Esophagus (tissue), 2 donors: Measurements from ENCODE around the gene RAB11FIP5. TPM values are rescaled to one million over a fixed set of nuclear protein-coding genes. Genes with fewer than 3 reads are reported as not detected.

Experiments
- H3K27ac ChIP-seq, 2 donors: one replicate each; pipeline ENCODE4 v1.5.1; 2013; ENCODE audit warnings: low read depth in 2 of 2, mild to moderate bottlenecking in 2 of 2, inconsistent platforms in 1 of 2, low read length in 1 of 2, moderate library complexity in 1 of 2
- H3K27me3 ChIP-seq, 2 donors: one replicate each; pipeline ENCODE4 v1.6.1; 2013; ENCODE audit warnings: low read length in 2 of 2, control low read depth in 1 of 2, mild to moderate bottlenecking in 1 of 2; ENCODE audit not compliant: insufficient read depth in 2 of 2, control insufficient read depth in 1 of 2
- H3K36me3 ChIP-seq, 2 donors: one replicate each; pipeline ENCODE4 v1.6.1; 2013; ENCODE audit warnings: low read length in 1 of 2; ENCODE audit not compliant: control insufficient read depth in 2 of 2, insufficient read depth in 2 of 2
- H3K4me1 ChIP-seq, 2 donors: one replicate each; pipeline ENCODE4 v1.6.1; 2013; ENCODE audit warnings: low read length in 1 of 2; ENCODE audit not compliant: control insufficient read depth in 2 of 2, insufficient read depth in 2 of 2
- H3K4me3 ChIP-seq, 2 donors: one replicate each; pipeline ENCODE4 v1.5.1; 2013; ENCODE audit warnings: low read length in 2 of 2, mild to moderate bottlenecking in 2 of 2, low read depth in 1 of 2, moderate library complexity in 1 of 2
- H3K9me3 ChIP-seq, 2 donors: one replicate each; pipeline ENCODE4 v1.6.1; 2013; ENCODE audit warnings: mild to moderate bottlenecking in 2 of 2, low read depth in 1 of 2, low read length in 1 of 2, moderate library complexity in 1 of 2; ENCODE audit not compliant: control insufficient read depth in 2 of 2, insufficient read depth in 1 of 2
- WGBS, 2 donors: extraction: QIAGEN DNeasy Blood & Tissue Kit; methylation state at CpG; one replicate each; pipeline ENCODE4 v1.1.7; 2013; 5-methylcytosine and 5-hydroxymethylcytosine counted together
- polyA plus RNA-seq, 2 donors: library from polyadenylated mRNA; stranded (reverse); fragments of 200-250 nt; gene quantifications; one replicate each; pipeline ENCODE4 v1.2.3, GENCODE V29; 2013
- donor health status: healthy with polysubstance abuse.
- donor health status: Bipolar disorder and iron deficiency.

The RAB11FIP5 gene
- polyA plus RNA-seq, 2 donors, result 8.1 to 8.7 TPM

DNA sequence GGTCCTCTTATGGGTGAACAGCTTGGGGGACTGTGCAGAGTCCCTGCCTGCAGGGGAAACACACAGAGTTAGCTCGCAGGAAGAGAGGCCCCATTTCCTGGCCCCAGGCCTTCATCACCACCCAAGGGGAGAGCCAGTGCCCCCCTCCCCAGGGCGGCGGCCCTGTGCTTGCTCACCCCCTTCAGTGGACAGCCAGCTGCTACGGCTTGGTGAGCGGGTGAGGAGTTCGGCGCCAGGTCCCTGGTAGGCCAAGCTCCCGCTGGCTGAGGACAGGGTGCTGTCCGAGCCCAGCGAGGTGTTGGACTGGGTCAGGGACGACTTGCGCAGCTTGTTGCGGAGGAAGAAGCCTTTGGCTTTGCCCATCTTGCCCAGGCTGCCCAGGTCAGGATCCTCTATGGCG, 24.0 kb downstream of the RAB11FIP5 start:
- 91 to 94% methylated on average over 12 to 14 of the region's 14 CpGs for WGBS, 2 donors
- Histone ChIP-seq H3K4me1 (peaks cover 0 to 8% of the 10 kb centered on the region in 2 donors), H3K4me3 (no peak overlapping the region), H3K9me3 (no peaks in the 10 kb centered on the region), H3K36me3 (peaks cover 7 to 20% of the 10 kb centered on the region in 2 donors), H3K27me3 (no peaks in the 10 kb centered on the region), H3K27ac (no peak overlapping the region)

DNA sequence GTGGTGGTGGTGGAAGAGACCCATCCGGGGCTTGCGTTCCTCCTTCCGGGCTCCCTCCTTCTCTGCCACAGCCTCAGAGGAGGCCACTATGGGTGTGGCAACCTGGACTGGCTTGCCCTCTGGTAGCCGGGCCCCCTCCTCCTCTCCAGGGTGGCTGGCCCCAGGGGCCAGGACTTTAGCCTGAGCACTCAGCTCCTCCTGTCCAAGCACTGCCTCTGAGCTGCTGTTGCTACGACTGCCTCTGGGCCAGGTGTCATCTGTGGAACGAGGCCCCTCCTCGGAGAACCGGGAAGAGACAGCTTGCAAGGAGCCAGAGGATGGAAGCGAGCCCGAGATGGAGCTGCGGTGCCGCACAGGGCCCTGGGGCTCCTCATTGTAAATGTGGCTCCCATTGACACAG, 24.5 kb downstream of the RAB11FIP5 start:
- 90 to 92% methylated on average over 12 of the region's 12 CpGs for WGBS, 2 donors
- peaks cover 7 to 20% of the 10 kb centered on the region in 2 donors for H3K36me3 ChIP-seq
- peaks cover 0 to 8% of the 10 kb centered on the region in 2 donors for H3K4me1 ChIP-seq
- no peaks in the 10 kb centered on the region for H3K27me3 ChIP-seq
- no peak overlapping the region for H3K27ac ChIP-seq
- H3K9me3 ChIP-seq, result no peaks in the 10 kb centered on the region
- H3K4me3 ChIP-seq, result no peak overlapping the region

DNA sequence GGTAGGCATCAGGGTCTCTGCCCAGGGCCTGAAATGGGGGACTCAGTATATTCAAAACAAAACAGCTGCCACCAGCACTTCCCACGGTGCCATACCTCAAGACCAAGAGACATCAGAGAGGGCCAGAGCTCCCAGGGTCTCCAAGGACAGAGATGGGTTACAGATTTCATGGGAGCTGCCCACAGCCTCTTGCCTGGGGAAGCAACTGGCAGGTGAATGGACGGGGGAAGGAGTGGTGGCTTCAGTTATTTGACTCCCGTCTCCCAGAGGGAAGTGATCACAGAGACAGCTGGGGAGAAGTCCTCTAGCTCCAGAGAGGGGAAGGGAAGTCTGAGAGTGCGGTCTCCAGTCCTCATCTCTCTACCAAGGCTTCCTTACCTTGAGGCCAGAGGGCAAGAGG, 25.4 kb downstream of the RAB11FIP5 start:
- WGBS, 2 donors, result 70 to 75% methylated on average over 4 of the region's 4 CpGs
- Histone ChIP-seq H3K27me3 (no peaks in the 10 kb centered on the region), H3K4me3 (no peak overlapping the region), H3K27ac (no peak overlapping the region), H3K4me1 (peaks cover 0 to 8% of the 10 kb centered on the region in 2 donors), H3K9me3 (no peaks in the 10 kb centered on the region), H3K36me3 (peaks cover 7 to 20% of the 10 kb centered on the region in 2 donors)

DNA sequence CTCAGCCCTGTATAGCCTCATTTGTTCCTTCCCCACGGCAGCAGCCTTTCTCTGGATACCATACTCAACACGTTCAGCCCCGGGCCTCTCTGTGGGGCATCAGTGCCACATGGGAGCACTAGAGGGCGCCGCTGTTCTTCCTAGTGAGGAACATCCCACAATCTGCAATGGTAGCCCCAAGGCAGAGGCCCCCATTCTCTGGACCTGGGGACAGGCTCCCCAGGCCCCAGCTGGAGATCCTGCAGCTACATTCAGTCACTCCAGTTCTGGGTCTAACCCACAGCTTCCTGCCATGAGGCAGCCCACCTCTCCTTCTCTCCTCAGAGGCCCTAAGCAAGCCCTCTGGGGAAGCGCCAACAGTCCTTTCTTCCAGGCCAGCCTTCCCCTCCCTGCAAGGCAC, 27.1 kb downstream of the RAB11FIP5 start:
- Histone ChIP-seq H3K4me1 (peaks cover 0 to 8% of the 10 kb centered on the region in 2 donors), H3K27me3 (no peaks in the 10 kb centered on the region), H3K36me3 (peaks cover 7 to 21% of the 10 kb centered on the region in 2 donors), H3K27ac (no peak overlapping the region), H3K9me3 (no peaks in the 10 kb centered on the region), H3K4me3 (no peak overlapping the region)
- WGBS, 2 donors, result 22 to 25% methylated on average over 4 to 6 of the region's 6 CpGs

DNA sequence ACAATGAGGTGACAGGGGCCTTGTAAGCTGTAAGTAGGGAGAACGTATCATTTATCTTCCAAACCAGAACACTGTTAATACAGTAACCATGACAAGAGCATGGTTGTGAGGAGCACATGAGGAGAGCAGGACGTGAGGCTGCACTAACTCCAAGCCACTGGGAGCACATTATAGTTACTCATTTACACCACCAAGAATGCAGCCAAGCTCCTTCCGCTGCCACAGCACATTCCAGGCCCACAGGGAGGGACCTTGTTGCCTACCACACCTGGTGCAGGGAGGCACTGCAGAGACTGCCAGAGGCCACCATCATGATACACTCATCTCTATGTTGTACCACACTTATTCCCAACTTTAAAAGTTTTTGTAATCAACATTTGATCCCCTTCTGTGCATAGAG, 27.8 kb downstream of the RAB11FIP5 start:
- WGBS, 2 donors, result 76 to 85% methylated on average over 3 of the region's 3 CpGs
- Histone ChIP-seq H3K9me3 (no peaks in the 10 kb centered on the region), H3K27ac (no peak overlapping the region), H3K4me1 (peaks cover 0 to 8% of the 10 kb centered on the region in 2 donors), H3K4me3 (no peak overlapping the region), H3K27me3 (no peaks in the 10 kb centered on the region), H3K36me3 (peaks cover 7 to 26% of the 10 kb centered on the region in 2 donors)

DNA sequence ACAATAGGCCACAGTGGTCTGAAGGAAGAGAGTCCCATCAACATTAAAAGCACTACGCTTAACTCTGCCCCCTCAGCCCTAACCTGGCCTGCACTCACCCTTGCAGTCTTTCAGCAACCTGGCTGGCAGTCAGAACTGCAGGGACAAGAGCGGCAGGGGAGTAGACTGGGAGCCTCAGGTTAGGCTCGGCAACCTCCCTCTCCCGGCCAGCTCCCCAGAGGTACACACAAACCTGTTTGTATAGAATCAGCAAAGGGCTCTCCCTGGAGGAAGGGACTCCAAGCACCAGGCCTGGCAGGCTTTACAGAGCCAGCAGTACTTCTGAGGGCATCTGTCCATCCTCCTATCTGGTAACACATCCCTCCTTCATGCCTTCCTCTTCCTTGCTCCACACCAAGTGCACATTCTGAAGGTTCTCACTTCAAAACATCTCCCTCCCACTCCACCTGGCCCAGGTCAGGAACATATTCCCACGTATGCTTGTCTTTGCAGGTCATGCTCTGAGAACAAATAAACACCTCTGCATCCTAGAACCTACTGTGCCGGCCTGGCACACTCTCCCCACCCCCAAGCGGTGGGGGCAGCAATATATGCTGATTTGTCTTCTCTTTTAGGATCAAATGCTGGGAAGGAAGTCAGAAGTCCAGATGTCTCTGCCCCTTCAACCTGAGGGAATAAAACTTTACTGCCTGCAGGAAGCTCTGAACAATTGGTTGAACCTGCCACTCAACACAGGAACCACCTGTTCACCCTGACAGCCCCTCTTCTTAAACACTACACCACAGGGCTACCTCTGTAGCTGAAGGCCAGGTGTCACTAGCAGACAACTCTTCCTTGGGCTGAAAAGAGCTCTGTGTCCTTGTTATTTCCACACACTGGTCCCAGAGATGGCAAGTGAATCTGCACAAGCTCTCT, 28.6 kb downstream of the RAB11FIP5 start:
- Histone ChIP-seq H3K36me3 (peaks cover 7 to 26% of the 10 kb centered on the region in 2 donors), H3K27ac (no peak overlapping the region), H3K9me3 (no peaks in the 10 kb centered on the region), H3K4me3 (no peak overlapping the region), H3K4me1 (peaks cover 0 to 3% of the 10 kb centered on the region in 2 donors), H3K27me3 (no peaks in the 10 kb centered on the region)
- WGBS, 2 donors, result 74 to 78% methylated on average over 7 of the region's 7 CpGs

DNA sequence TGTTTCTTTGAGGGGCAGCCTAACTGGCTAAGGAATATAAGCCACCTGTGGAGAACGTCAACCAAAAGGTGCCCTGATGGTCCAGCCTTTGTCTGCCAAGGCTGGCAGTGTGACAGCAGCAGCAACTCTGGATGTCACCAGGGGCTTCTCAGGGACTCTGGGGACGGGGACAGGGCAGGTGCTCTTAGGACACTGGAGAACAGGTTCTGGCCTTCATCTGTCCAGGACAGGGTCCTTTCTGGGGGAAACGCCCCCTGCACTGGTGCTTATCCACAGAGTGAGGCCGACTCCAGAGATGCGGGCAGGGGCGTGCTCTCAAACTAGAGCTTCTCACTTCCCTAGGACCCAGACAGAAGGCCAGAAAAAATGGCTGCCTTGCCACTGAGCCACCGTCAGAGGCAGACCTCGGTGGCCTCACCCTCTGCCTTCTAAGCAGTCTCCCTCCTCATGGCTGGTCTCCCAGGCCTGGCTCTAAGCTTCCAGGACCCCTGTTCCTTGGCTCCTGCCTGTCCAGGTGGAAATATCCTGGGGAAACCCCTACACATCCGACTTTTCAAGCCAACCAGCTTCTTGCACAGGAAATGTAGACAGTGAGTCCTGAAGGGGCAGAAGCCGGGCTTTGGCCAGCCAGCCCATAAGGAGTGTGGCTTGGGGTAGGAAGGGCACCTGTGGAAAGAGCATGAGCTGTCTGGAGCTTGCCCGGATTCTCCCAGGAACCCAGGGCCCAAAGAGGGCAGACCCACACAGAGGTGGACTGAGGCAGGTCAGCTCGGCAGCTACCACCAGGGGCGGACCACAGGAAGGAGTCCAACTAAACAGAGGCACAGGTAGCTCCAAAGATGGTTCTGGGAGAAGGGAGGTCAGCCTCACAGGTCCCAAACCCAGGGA, 30.0 kb downstream of the RAB11FIP5 start:
- 80 to 84% methylated on average over 12 to 13 of the region's 13 CpGs for WGBS, 2 donors
- peaks cover 0 to 14% of the 10 kb centered on the region in 2 donors for H3K36me3 ChIP-seq

DNA sequence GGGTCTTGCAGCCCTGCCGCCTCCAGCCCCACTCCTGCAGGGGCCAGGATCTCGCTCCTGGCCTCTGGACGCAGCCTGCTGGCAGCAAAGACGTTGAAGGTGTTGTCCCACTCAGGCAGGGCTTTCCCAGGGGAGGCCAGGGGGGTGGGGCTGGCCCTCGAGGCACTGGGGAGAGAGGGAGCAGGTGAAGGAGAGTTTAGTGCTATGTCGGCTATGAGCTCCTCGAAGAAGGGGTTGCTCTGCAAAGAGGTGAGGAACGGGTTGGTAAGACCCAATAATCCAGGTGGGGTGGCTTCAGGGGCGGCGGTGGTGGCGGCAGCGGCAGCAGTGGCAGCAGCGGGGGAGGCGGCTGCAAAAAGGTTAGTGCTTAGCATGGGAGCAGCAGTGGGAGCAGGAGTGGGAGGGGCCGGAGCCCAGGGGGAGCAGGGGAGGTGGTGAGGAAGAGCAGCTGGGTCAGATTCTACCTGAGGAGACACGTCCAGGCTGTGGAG, 31.5 kb downstream of the RAB11FIP5 start:
- 80 to 82% methylated on average over 16 of the region's 16 CpGs for whole genome bisulfite sequencing, 2 donors
- peaks cover 0 to 11% of the 10 kb centered on the region in 2 donors for H3K36me3 ChIP-seq
- no peaks in the 10 kb centered on the region for H3K27me3 ChIP-seq

More for the DNA sequence above, 30.0 kb downstream of the RAB11FIP5 start:
- no peaks in the 10 kb centered on the region for H3K27me3 ChIP-seq
- H3K27ac ChIP-seq, result no peak overlapping the region
- no peak overlapping the region for H3K4me3 ChIP-seq
- H3K4me1 ChIP-seq, result no peaks in the 10 kb centered on the region
- no peaks in the 10 kb centered on the region for H3K9me3 ChIP-seq

DNA sequence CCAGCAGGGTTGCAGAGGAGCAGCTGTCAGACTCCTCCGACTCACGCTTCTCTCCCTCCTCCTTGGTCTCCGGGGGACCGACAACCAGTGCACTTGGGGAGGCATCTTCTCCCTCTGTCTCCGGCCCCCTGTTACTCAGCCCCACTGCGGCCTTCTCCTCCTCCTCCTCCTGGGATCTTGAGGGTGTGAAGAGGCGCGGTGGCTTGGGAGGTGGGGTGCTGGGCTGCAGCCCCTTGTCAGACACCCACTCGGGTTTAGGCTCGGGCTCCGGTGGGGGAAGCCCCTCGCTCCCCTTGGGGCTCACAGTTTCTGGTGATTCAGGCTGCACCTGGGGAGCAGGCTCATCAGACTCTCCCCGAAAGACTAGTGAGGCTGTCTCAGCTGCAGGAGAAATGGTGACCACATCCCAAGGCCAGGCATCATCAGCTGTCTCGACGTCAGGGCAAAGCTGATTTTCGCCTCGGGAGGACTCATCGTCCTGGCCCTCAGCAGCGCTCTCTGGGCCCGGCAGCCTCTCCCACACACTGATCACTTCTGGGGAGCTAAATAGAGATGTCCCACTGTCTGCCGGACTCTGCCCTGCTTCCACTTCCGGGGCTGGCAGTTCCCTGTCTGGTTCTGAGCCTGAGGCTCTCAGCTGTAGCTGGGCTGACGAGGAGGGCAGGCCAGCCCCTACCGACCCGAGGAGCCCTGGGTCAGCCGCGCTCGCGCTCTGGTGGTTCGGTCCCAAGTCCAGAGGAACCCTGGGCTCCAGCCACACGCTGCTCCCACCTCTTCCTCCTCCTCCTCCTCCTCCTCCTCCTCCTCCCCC, 32.2 kb downstream of the RAB11FIP5 start:
- 84 to 87% methylated on average over 28 to 31 of the region's 31 CpGs for WGBS, 2 donors
- Histone ChIP-seq H3K9me3 (no peaks in the 10 kb centered on the region), H3K36me3 (peaks cover 0 to 12% of the 10 kb centered on the region in 2 donors)

More for the DNA sequence above, 31.5 kb downstream of the RAB11FIP5 start:
- Histone ChIP-seq H3K4me1 (no peaks in the 10 kb centered on the region), H3K9me3 (no peaks in the 10 kb centered on the region), H3K27ac (no peak overlapping the region), H3K4me3 (no peak overlapping the region)

More for the DNA sequence above, 32.2 kb downstream of the RAB11FIP5 start:
- Histone ChIP-seq H3K4me3 (no peak overlapping the region), H3K27me3 (no peaks in the 10 kb centered on the region), H3K27ac (no peak overlapping the region), H3K4me1 (no peaks in the 10 kb centered on the region)
